ENCODE measurements around the gene IL6ST. TPM values are rescaled to one million over a fixed set of nuclear protein-coding genes. Genes with fewer than 3 reads are reported as not detected.
"Not testable (repeated sequence)": the region's sequence is repeated elsewhere in the genome, so short reads cannot be mapped to it uniquely, and the experiment has no call there.

IL6ST gene
- total and polyA plus RNA-seq, 2 donors (not counting 1 experiment from before 2014, with no cell fraction given) = 768 to 978 TPM

DNA sequence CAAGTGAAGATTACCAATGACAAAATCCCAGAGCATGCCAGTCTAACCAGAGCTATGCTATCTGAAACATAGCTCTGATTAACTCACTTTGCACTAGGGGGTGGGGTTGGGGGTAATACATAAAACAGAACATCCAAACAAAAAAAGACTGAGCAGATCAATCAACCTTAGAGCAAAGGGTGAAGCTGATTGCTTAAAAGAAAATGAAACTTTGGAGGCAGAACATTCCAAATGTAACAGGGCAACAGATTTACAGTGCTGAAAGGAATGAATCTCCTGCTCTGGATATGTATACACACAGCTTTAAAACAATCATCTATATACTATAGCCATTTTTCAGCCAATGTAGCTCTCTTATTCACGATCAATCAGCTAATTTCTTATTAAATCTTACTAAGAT, 4.9 kb downstream of the IL6ST start:
- DNase-seq (ENCODE audit: low read depth in 2 of 2) = no peak
- no peaks in the 10 kb centered on the region for H3K9me3 ChIP-seq (ENCODE audit: control insufficient read depth, insufficient read depth, low read depth, low read length)
- H3K4me2 ChIP-seq (ENCODE audit: extremely low read depth, insufficient read depth, low read length) = peak overlapping the region; percentile 79
- H3K9ac ChIP-seq (ENCODE audit: insufficient read depth, low read length) = no peak overlapping the region
- no peak overlapping the region for H2AFZ ChIP-seq (ENCODE audit: low read length)
- H3K4me1 ChIP-seq (ENCODE audit: control insufficient read depth, extremely low read depth, insufficient read depth, low read length) = peaks cover 5% of the 10 kb centered on the region
- peaks cover 6% of the 10 kb centered on the region for H4K20me1 ChIP-seq (ENCODE audit: control insufficient read depth, extremely low read depth, insufficient read depth, low read length)
- H3K27ac ChIP-seq (ENCODE audit: insufficient read depth, low read length) = no peak overlapping the region
- peak overlapping the region; percentile 19 to 52 (median 29) for H3K4me3 ChIP-seq (replicated peaks in 1 of 4; ENCODE audit: control extremely low read depth in 1 of 4, insufficient read depth in 1 of 4, low read depth in 3 of 4, low read length in 4 of 4)
- H3K79me2 ChIP-seq (ENCODE audit: control insufficient read depth, insufficient read depth, low read length) = peaks cover 97% of the 10 kb centered on the region
- no peaks in the 10 kb centered on the region for H3K27me3 ChIP-seq (ENCODE audit: control insufficient read depth, insufficient read depth, low read length)
- peaks cover 2% of the 10 kb centered on the region for H3K36me3 ChIP-seq (ENCODE audit: control insufficient read depth, insufficient read depth, low read length)
- TF ChIP-seq, protein P1, sequence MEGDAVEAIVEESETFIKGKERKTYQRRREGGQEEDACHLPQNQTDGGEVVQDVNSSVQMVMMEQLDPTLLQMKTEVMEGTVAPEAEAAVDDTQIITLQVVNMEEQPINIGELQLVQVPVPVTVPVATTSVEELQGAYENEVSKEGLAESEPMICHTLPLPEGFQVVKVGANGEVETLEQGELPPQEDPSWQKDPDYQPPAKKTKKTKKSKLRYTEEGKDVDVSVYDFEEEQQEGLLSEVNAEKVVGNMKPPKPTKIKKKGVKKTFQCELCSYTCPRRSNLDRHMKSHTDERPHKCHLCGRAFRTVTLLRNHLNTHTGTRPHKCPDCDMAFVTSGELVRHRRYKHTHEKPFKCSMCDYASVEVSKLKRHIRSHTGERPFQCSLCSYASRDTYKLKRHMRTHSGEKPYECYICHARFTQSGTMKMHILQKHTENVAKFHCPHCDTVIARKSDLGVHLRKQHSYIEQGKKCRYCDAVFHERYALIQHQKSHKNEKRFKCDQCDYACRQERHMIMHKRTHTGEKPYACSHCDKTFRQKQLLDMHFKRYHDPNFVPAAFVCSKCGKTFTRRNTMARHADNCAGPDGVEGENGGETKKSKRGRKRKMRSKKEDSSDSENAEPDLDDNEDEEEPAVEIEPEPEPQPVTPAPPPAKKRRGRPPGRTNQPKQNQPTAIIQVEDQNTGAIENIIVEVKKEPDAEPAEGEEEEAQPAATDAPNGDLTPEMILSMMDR (conservative IDR thresholded peaks at IDR 0.05 in 1 of 2, IDR thresholded peaks at IDR 0.05 in 1 of 2; ENCODE audit: low read depth in 1 of 2, low read length in 2 of 2) = no peak
- no peak for TF ChIP-seq EZH2 (IDR thresholded peaks at IDR 0.05; ENCODE audit: low read length, missing control alignments)

DNA sequence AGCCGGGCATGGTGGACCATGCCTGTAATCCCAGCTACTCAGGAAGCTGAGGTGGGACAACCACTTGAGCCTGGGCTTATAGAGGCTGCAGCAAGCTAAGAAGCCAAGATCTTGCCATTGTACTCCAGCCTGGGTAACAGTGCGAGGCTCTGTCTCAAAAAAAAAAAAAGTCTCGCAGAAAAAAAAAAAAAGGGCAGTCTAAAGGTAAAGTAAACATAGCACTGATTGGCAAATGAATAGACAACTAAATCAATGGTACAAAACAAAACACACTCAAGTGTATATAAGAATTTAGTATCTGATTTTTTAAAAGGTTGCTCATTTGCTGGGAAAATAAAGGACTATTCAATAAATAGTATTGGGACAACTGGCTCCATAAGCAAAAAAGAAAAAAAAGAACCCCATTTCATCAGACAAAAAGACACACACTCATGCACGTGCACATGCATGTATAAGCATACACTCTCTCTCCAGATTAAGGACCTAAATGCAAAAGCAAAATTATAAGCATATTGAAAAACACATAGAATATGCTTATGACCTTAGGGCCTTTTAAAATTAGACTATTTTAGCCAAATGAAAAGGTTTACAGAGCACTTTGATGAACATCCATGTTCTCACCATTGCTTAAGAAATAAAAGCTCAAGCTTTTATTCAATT, 5.7 kb downstream of the IL6ST start:
- no peak overlapping the region for H3K9ac ChIP-seq (ENCODE audit: insufficient read depth, low read length)
- no peak overlapping the region for H3K27ac ChIP-seq (ENCODE audit: insufficient read depth, low read length)
- H3K79me2 ChIP-seq (ENCODE audit: control insufficient read depth, insufficient read depth, low read length) = peaks cover 98% of the 10 kb centered on the region
- peak overlapping the region in 3 of 4 experiments; percentile 28 to 52 (median 30) for H3K4me3 ChIP-seq (replicated peaks in 1 of 4; ENCODE audit: control extremely low read depth in 1 of 4, insufficient read depth in 1 of 4, low read depth in 3 of 4, low read length in 4 of 4)
- DNase-seq (ENCODE audit: low read depth in 2 of 2) = no peak
- H3K9me3 ChIP-seq (ENCODE audit: control insufficient read depth, insufficient read depth, low read depth, low read length) = no peaks in the 10 kb centered on the region
- no peaks in the 10 kb centered on the region for H3K27me3 ChIP-seq (ENCODE audit: control insufficient read depth, insufficient read depth, low read length)
- TF ChIP-seq, protein P1 (conservative IDR thresholded peaks at IDR 0.05 in 1 of 2, IDR thresholded peaks at IDR 0.05 in 1 of 2; ENCODE audit: low read depth in 1 of 2, low read length in 2 of 2) = no peak
- TF ChIP-seq EZH2 (IDR thresholded peaks at IDR 0.05; ENCODE audit: low read length, missing control alignments) = no peak
- H3K4me1 ChIP-seq (ENCODE audit: control insufficient read depth, extremely low read depth, insufficient read depth, low read length) = peaks cover 5% of the 10 kb centered on the region
- H2AFZ ChIP-seq (ENCODE audit: low read length) = no peak overlapping the region
- H3K36me3 ChIP-seq (ENCODE audit: control insufficient read depth, insufficient read depth, low read length) = peaks cover 2% of the 10 kb centered on the region
- H4K20me1 ChIP-seq (ENCODE audit: control insufficient read depth, extremely low read depth, insufficient read depth, low read length) = peaks cover 6% of the 10 kb centered on the region
- peak overlapping the region; percentile 79 for H3K4me2 ChIP-seq (ENCODE audit: extremely low read depth, insufficient read depth, low read length)

DNA sequence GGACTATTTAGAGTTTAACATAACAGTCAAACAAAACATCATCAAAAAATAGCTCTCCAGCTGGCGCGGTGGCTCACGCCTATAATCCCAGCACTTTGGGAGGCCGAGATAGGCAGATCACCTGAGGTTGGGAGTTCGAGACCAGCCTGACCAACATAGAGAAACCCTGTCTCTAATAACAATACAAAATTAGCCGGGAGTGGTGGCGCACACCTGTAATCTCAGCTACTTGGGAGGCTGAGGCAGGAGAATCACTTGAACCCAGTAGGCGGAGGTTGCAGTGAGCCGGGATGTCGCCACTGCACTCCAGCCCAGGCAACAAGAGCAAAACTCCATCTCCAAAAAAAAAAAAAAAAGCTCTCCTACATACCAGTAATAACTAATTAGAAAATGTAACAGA, 6.3 kb downstream of the IL6ST start:
- peaks cover 98% of the 10 kb centered on the region for H3K79me2 ChIP-seq (ENCODE audit: control insufficient read depth, insufficient read depth, low read length)
- not testable (repeated sequence) for DNase-seq (ENCODE audit: low read depth in 2 of 2); H3K4me2 ChIP-seq (ENCODE audit: extremely low read depth, insufficient read depth, low read length); H3K4me1 ChIP-seq (ENCODE audit: control insufficient read depth, extremely low read depth, insufficient read depth, low read length); H3K9me3 ChIP-seq (ENCODE audit: control insufficient read depth, insufficient read depth, low read depth, low read length); H3K9ac ChIP-seq (ENCODE audit: insufficient read depth, low read length); H3K36me3 ChIP-seq (ENCODE audit: control insufficient read depth, insufficient read depth, low read length); H3K27ac ChIP-seq (ENCODE audit: insufficient read depth, low read length); H4K20me1 ChIP-seq (ENCODE audit: control insufficient read depth, extremely low read depth, insufficient read depth, low read length); H3K4me3 ChIP-seq (replicated peaks in 1 of 4; ENCODE audit: control extremely low read depth in 1 of 4, insufficient read depth in 1 of 4, low read depth in 3 of 4, low read length in 4 of 4); H2AFZ ChIP-seq (ENCODE audit: low read length); H3K27me3 ChIP-seq (ENCODE audit: control insufficient read depth, insufficient read depth, low read length)

Data from fibroblast of lung (primary cell).